H1 (cell line): Measurements from ENCODE around the gene NLRX1. TPM values are rescaled to one million over a fixed set of nuclear protein-coding genes. Genes with fewer than 3 reads are reported as not detected.

Experiments
- CTCF ChIA-PET: fragments of 300-600 bp; sonication (Branson Sonifier 250); formaldehyde crosslinking; loops from one replicate; lab custom pipeline; 2021; ENCODE audit not compliant: partially characterized antibody; lab: Charles Lee
- POLR2A ChIA-PET: fragments of 300-600 bp; sonication (Branson Sonifier 250); formaldehyde crosslinking; loops from one replicate; lab custom pipeline; 2021; ENCODE audit warnings: inconsistent platforms; ENCODE audit not compliant: partially characterized antibody; lab: Charles Lee
- DNase-seq, 2 experiments: peaks; one replicate each; pipeline versions ENCODE4 v3.0.0 to v3.0.0-alpha.2; 2010 to 2022; ENCODE audit warnings: low spot score in 2 of 2, low read depth in 1 of 2, mixed read lengths in 1 of 2
- FAIRE-seq: peaks from 2 replicates; lab custom pipeline; 2011; peaks lifted over from hg19 to GRCh38; lab: Jason Lieb, UNC
- H2AFZ ChIP-seq: 2 replicates; pipeline ENCODE4 v1.8.1; 2012; ENCODE audit warnings: low read length, inconsistent platforms
- H2AK5ac ChIP-seq: 2 replicates; pipeline ENCODE4 v1.6.1; 2013; ENCODE audit warnings: low read depth, low read length
- H2BK120ac ChIP-seq: replicated peaks from 2 replicates; pipeline ENCODE3; 2013; ENCODE audit warnings: low read depth, low read length, inconsistent platforms
- H2BK12ac ChIP-seq: 2 replicates; pipeline ENCODE4 v1.6.1; 2013; ENCODE audit warnings: low read depth, low read length
- H2BK15ac ChIP-seq: 2 replicates; pipeline ENCODE4 v1.6.1; 2013; ENCODE audit warnings: low read length
- H2BK20ac ChIP-seq: 2 replicates; pipeline ENCODE4 v1.6.1; 2013; ENCODE audit warnings: low read length
- H2BK5ac ChIP-seq: 2 replicates; pipeline ENCODE4 v1.6.1; 2013; ENCODE audit warnings: low read depth, low read length
- H3K14ac ChIP-seq: 2 replicates; pipeline ENCODE4 v1.6.1; 2013; ENCODE audit warnings: inconsistent platforms; ENCODE audit not compliant: insufficient read length
- H3K18ac ChIP-seq: 2 replicates; pipeline ENCODE4 v1.6.1; 2013; ENCODE audit warnings: low read length; ENCODE audit errors: extremely low read depth
- H3K23ac ChIP-seq: 2 replicates; pipeline ENCODE4 v1.6.1; 2013; ENCODE audit warnings: inconsistent platforms; ENCODE audit not compliant: insufficient read length
- H3K23me2 ChIP-seq: 2 replicates; pipeline ENCODE4 v1.6.1; 2013; ENCODE audit warnings: low read depth, low read length
- H3K27ac ChIP-seq: 2 replicates; pipeline ENCODE4 v1.6.1; 2011; ENCODE audit warnings: low read depth, low read length, inconsistent platforms
- H3K27me3 ChIP-seq, 4 experiments: replicated peaks in 1 of 4; 1 replicate in 1 of 4; 2 replicates in 3 of 4; pipeline versions ENCODE4 v1.6.1 to v1.8.1; 2011 to 2013; ENCODE audit warnings: low read length in 3 of 4, mild to moderate bottlenecking in 3 of 4, inconsistent platforms in 2 of 4, mixed read lengths in 2 of 4, moderate library complexity in 1 of 4; ENCODE audit not compliant: control insufficient read depth in 3 of 4, insufficient read depth in 3 of 4; ENCODE audit errors: extremely low read depth in 1 of 4
- H3K36me3 ChIP-seq, 4 experiments: 2 replicates each; pipeline versions ENCODE4 v1.6.1 to v1.8.1; 2011 to 2013; ENCODE audit warnings: mild to moderate bottlenecking in 4 of 4, low read length in 3 of 4, moderate library complexity in 2 of 4, control low read depth in 1 of 4, inconsistent platforms in 1 of 4; ENCODE audit not compliant: insufficient read depth in 4 of 4, control insufficient read depth in 2 of 4
- H3K4ac ChIP-seq: replicated peaks from 2 replicates; pipeline ENCODE3; 2013; ENCODE audit warnings: low read length, low read depth, mixed read lengths, inconsistent platforms; ENCODE audit not compliant: insufficient read length
- H3K4me1 ChIP-seq, 4 experiments: replicated peaks in 1 of 4; 1 replicate in 1 of 4; 2 replicates in 3 of 4; pipeline versions ENCODE4 v1.6.1 to v1.8.1; 2011 to 2013; ENCODE audit warnings: low read length in 3 of 4, inconsistent platforms in 2 of 4, mixed read lengths in 1 of 4; ENCODE audit not compliant: insufficient read depth in 4 of 4, control insufficient read depth in 3 of 4
- H3K4me2 ChIP-seq, 2 experiments: 2 replicates each; pipeline versions ENCODE4 v1.6.1 to v1.8.1; 2011 to 2013; ENCODE audit warnings: low read depth in 2 of 2, low read length in 2 of 2, control low read depth in 1 of 2, inconsistent platforms in 1 of 2, mild to moderate bottlenecking in 1 of 2; ENCODE audit not compliant: insufficient read depth in 1 of 2
- H3K4me3 ChIP-seq, 4 experiments: fragments of 200-600, 300-600 bp in 1 of 4; sonication (generic), shearing (Covaris generic), sonication (Bioruptor Twin) in 1 of 4; 2 replicates each; pipeline versions ENCODE4 v1.5.1 to v1.8.1; 2011 to 2016; ENCODE audit warnings: low read length in 4 of 4, low read depth in 3 of 4, control low read depth in 2 of 4, inconsistent platforms in 2 of 4, mild to moderate bottlenecking in 2 of 4, mixed read lengths in 1 of 4, moderate library complexity in 1 of 4; ENCODE audit not compliant: insufficient read depth in 2 of 4; ENCODE audit errors: extremely low read depth in 1 of 4
- H3K56ac ChIP-seq: replicated peaks from 2 replicates; pipeline ENCODE3; 2013; ENCODE audit warnings: low read depth, mild to moderate bottlenecking, mixed read lengths, low read length, inconsistent platforms; ENCODE audit not compliant: insufficient read length
- H3K79me1 ChIP-seq: 2 replicates; pipeline ENCODE4 v1.6.1; 2013; ENCODE audit warnings: low read depth, low read length, control low read depth
- H3K79me2 ChIP-seq, 2 experiments: 2 replicates each; pipeline versions ENCODE4 v1.6.1 to v1.8.1; 2012 to 2013; ENCODE audit warnings: low read length in 2 of 2, mild to moderate bottlenecking in 2 of 2, inconsistent platforms in 1 of 2; ENCODE audit not compliant: insufficient read depth in 2 of 2, control insufficient read depth in 1 of 2
- H3K9ac ChIP-seq, 4 experiments: replicated peaks in 1 of 4; 1 replicate in 1 of 4; 2 replicates in 3 of 4; pipeline versions ENCODE4 v1.6.1 to v1.8.1; 2011 to 2013; ENCODE audit warnings: low read depth in 3 of 4, low read length in 3 of 4, control low read depth in 2 of 4, mild to moderate bottlenecking in 2 of 4, moderate library complexity in 2 of 4, inconsistent platforms in 1 of 4; ENCODE audit errors: extremely low read depth in 1 of 4
- H3K9me3 ChIP-seq, 2 experiments: 2 replicates each; pipeline versions ENCODE4 v1.6.1 to v1.8.1; 2012 to 2013; ENCODE audit warnings: mild to moderate bottlenecking in 2 of 2, moderate library complexity in 2 of 2, control low read depth in 1 of 2, inconsistent platforms in 1 of 2, low read depth in 1 of 2, low read length in 1 of 2, mixed read lengths in 1 of 2; ENCODE audit not compliant: insufficient read depth in 2 of 2
- H4K20me1 ChIP-seq, 2 experiments: replicated peaks in 1 of 2; 2 replicates each; pipeline versions ENCODE3 to v1.8.1; 2011 to 2013; ENCODE audit warnings: inconsistent platforms in 2 of 2, low read length in 2 of 2, mild to moderate bottlenecking in 1 of 2; ENCODE audit not compliant: insufficient read depth in 2 of 2, control insufficient read depth in 1 of 2
- H4K5ac ChIP-seq: 2 replicates; pipeline ENCODE4 v1.6.1; 2013; ENCODE audit warnings: low read length, low read depth, mixed read lengths, inconsistent platforms; ENCODE audit not compliant: insufficient read length
- H4K8ac ChIP-seq: 2 replicates; pipeline ENCODE4 v1.8.0; 2013; ENCODE audit warnings: mild to moderate bottlenecking, moderate library complexity, low read length, inconsistent platforms; ENCODE audit not compliant: insufficient read depth; ENCODE audit errors: extremely low read depth
- H4K91ac ChIP-seq: replicated peaks from 2 replicates; pipeline ENCODE3; 2013; ENCODE audit warnings: low read length, mixed read lengths, inconsistent platforms; ENCODE audit not compliant: insufficient read length
- CBX5 ChIP-seq: fragments of 300-800, 300-1000 bp; sonication (generic); IDR thresholded peaks from 2 replicates; pipeline ENCODE4 v1.7.1; 2016; ENCODE audit warnings: antibody characterized with exemption, low read length, low read depth
- EP300 ChIP-seq, 2 experiments: IDR thresholded peaks; 1 replicate in 1 of 2; 2 replicates in 1 of 2; pipeline ENCODE4 v1.6.1; 2011 to 2012; ENCODE audit warnings: low read depth in 2 of 2, low read length in 2 of 2, mild to moderate bottlenecking in 2 of 2, borderline replicate concordance in 1 of 2, inconsistent platforms in 1 of 2, moderate library complexity in 1 of 2
- SP2 ChIP-seq: IDR thresholded peaks from 2 replicates; pipeline ENCODE4 v1.6.1; 2012; ENCODE audit warnings: mild to moderate bottlenecking, low read length, inconsistent platforms
- TAF1 ChIP-seq: IDR thresholded peaks from 2 replicates; pipeline ENCODE4 v1.6.1; 2011; ENCODE audit warnings: mild to moderate bottlenecking, low read depth, low read length
- TCF12 ChIP-seq: IDR thresholded peaks from 2 replicates; pipeline ENCODE4 v1.6.1; 2011; ENCODE audit warnings: low read depth, mild to moderate bottlenecking, low read length
- ZNF274 ChIP-seq: IDR thresholded peaks from 2 replicates; pipeline ENCODE4 v1.7.0; 2012; ENCODE audit warnings: low read length, borderline replicate concordance; ENCODE audit errors: extremely low read depth
- WGBS, 2 experiments: shearing (Covaris generic) in 1 of 2; methylation state at CpG; one replicate each; pipeline versions ENCODE4 v1.1.6 to v1.1.7; 2013 to 2015; ENCODE audit warnings: low lambda C conversion rate in 2 of 2, mixed read lengths in 2 of 2, inconsistent platforms in 1 of 2, low coverage in 1 of 2, missing lambda C conversion rate in 1 of 2; ENCODE audit not compliant: insufficient replicate concordance in 2 of 2, insufficient coverage in 1 of 2, insufficient read length in 1 of 2; ENCODE audit errors: extremely low coverage in 1 of 2, missing lambda C conversion rate in 1 of 2; 5-methylcytosine and 5-hydroxymethylcytosine counted together
- polyA plus RNA-seq, 7 experiments: library from polyadenylated mRNA; depleted of rRNA in 3 of 7; stranded (reverse) in 5 of 7; unstranded in 2 of 7; fragments of >200 nt in 5 of 7; fragments of 200-250 nt in 2 of 7; gene quantifications; 1 replicate in 5 of 7; 2 replicates in 1 of 7; 4 replicates in 1 of 7; pipeline versions ENCODE4 v1.2.1 to v1.2.3, GENCODE V29; 2011 to 2013; ENCODE audit warnings: missing spikeins in 2 of 7, mixed read lengths in 2 of 7
- total RNA-seq: library from RNA; stranded (reverse); fragmentation: NEBNext Ultra II Directional; extraction: Animal tissue kit (Norgen Biotek cat#: 25700); gene quantifications from 2 replicates; pipeline ENCODE4 v1.2.1, GENCODE V29; 2021

The NLRX1 gene
- total and polyA plus RNA-seq, 2 of the 8 experiments (the other 6 are each of a cell fraction or from before 2014, with no cell fraction given) = 13.2 to 18.6 TPM

DNA sequence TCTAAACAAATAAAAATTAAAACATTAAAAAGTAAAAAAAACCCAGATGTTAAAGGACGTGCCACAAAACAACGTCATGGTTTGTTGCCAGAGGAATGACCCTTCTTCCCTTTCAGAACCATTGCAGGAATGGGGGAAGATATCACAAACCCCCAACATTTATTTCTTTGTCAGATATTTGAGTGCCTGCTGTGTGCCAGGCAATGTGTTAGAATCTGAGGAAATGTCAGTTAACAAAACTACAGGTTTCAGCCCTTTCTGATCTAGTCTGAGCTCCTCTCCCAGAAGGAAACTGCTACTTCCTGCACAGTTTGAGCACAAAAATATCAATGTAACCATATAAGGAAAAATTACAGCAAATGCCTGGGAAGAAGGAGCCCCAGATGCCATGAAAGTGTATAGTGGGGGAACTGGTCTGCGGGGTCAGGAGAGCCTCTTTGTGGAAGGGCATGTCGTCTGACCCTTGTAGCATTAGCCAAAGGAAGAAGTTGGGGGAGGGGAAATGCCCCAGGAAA, 9.7 kb downstream of the NLRX1 start:
- H3K27ac ChIP-seq = no peak overlapping the region
- DNase-seq (no peak), FAIRE-seq (no peak)
- no peaks in the 10 kb centered on the region for H3K23me2 ChIP-seq
- no peaks in the 10 kb centered on the region for H3K9me3 ChIP-seq
- H4K8ac ChIP-seq = no peak overlapping the region
- no peak overlapping the region for H2BK120ac ChIP-seq
- no peak overlapping the region for H4K91ac ChIP-seq
- H3K23ac ChIP-seq = no peak overlapping the region
- TF ChIP-seq SP2 = no peak
- no peak for TF ChIP-seq ZNF274
- TF ChIP-seq CBX5 = no peak
- TF ChIP-seq EP300 (IDR thresholded peaks at IDR 0.05; ENCODE audit: borderline replicate concordance in 1 of 2, low read depth in 2 of 2, low read length in 2 of 2) = no peak
- TF ChIP-seq TAF1 = no peak
- TF ChIP-seq TCF12 = no peak
- no peak overlapping the region for H3K56ac ChIP-seq
- H2BK12ac ChIP-seq = no peak overlapping the region
- no peak overlapping the region for H2BK15ac ChIP-seq
- H4K20me1 ChIP-seq = peaks cover 0 to 6% of the 10 kb centered on the region in 2 experiments
- ChIA-PET CTCF (interaction anchor here (0.8 to 24.3 kb wide), 3 partner anchors 11 to 43 kb away, joined by 4 to 389 read pairs (median 4); partner anchors contain the start of gene ABCG4), POLR2A (interaction anchor here (1.7 kb wide), 1 partner anchor 9 kb away, joined by 9 read pairs; the partner anchor contains the start of gene NLRX1)
- H4K5ac ChIP-seq = no peak overlapping the region
- H3K79me1 ChIP-seq = no peaks in the 10 kb centered on the region
- H3K36me3 ChIP-seq = peaks cover 0 to 3% (median 0%) of the 10 kb centered on the region in 4 experiments; a peak in 2 of 8 replicates
- no peaks in the 10 kb centered on the region for H3K79me2 ChIP-seq
- H3K18ac ChIP-seq = no peak overlapping the region
- H3K14ac ChIP-seq = no peak overlapping the region
- no peak overlapping the region for H3K4me2 ChIP-seq
- no peak overlapping the region for H2AFZ ChIP-seq
- no peaks in the 10 kb centered on the region for H3K27me3 ChIP-seq
- no peak overlapping the region for H2BK5ac ChIP-seq
- no peak overlapping the region for H3K4me3 ChIP-seq
- no peak overlapping the region for H2BK20ac ChIP-seq
- no peaks in the 10 kb centered on the region for H3K4me1 ChIP-seq
- H3K9ac ChIP-seq = no peak overlapping the region
- H3K4ac ChIP-seq = no peak overlapping the region
- 88% methylated on average over 4 of the region's 4 CpGs; no CpG with 5 or more reads in 1 of the 2 experiments for WGBS, 2 experiments
- H2AK5ac ChIP-seq = no peak overlapping the region
